CD8-positive, alpha-beta memory T cell (primary cell): ENCODE results near the gene SIM2. TPM values are rescaled to one million over a fixed set of nuclear protein-coding genes. Genes with fewer than 3 reads are reported as not detected.

ENCODE experiments used
- CTCF ChIA-PET: fragments of 350-600 bp; sonication (Branson Sonifier 250); formaldehyde crosslinking; loops from one replicate; lab custom pipeline; 2021; ENCODE audit warnings: antibody characterized with exemption; lab: Charles Lee
- POLR2A ChIA-PET: fragments of 350-600 bp; sonication (Branson Sonifier 250); formaldehyde crosslinking; loops from one replicate; lab custom pipeline; 2021; ENCODE audit warnings: antibody characterized with exemption; lab: Charles Lee
- DNase-seq, 5 donors: peaks; one replicate each; pipeline versions ENCODE4 v3.0.0 to v3.0.0-alpha.2; 2020 to 2022; ENCODE audit warnings: mixed read lengths in 1 of 5
- H3K27ac ChIP-seq: one replicate; pipeline ENCODE4 v1.7.0; 2013; ENCODE audit warnings: low read depth, mild to moderate bottlenecking, low read length, moderate library complexity
- H3K27me3 ChIP-seq: 2 replicates; pipeline ENCODE4 v1.7.0; 2013; ENCODE audit warnings: low read length, mild to moderate bottlenecking; ENCODE audit not compliant: insufficient read depth, poor library complexity, severe bottlenecking
- H3K36me3 ChIP-seq: 2 replicates; pipeline ENCODE4 v1.7.0; 2013; ENCODE audit warnings: mild to moderate bottlenecking, low read length, moderate library complexity; ENCODE audit not compliant: insufficient read depth
- H3K4me1 ChIP-seq: 2 replicates; pipeline ENCODE4 v1.7.0; 2013; ENCODE audit warnings: mild to moderate bottlenecking, low read length, moderate library complexity; ENCODE audit not compliant: insufficient read depth
- H3K4me3 ChIP-seq: 2 replicates; pipeline ENCODE4 v1.7.0; 2013; ENCODE audit warnings: mild to moderate bottlenecking, low read length
- H3K9me3 ChIP-seq: 2 replicates; pipeline ENCODE4 v1.7.0; 2013; ENCODE audit warnings: mild to moderate bottlenecking, low read length
- H3K27ac Mint-ChIP-seq, 8 donors: one replicate each; pipeline ENCODE4 v1.8.0; 2020 to 2021; ENCODE audit warnings: mixed read lengths in 8 of 8, mild to moderate bottlenecking in 6 of 8, inconsistent platforms in 3 of 8, moderate library complexity in 3 of 8
- H3K27me3 Mint-ChIP-seq, 2 donors: one replicate each; pipeline ENCODE4 v1.8.0; 2020 to 2021; ENCODE audit warnings: mixed read lengths in 2 of 2, mild to moderate bottlenecking in 1 of 2, moderate library complexity in 1 of 2
- H3K36me3 Mint-ChIP-seq, 3 donors: one replicate each; pipeline ENCODE4 v1.8.0; 2020 to 2021; ENCODE audit warnings: mixed read lengths in 3 of 3, inconsistent platforms in 1 of 3, mild to moderate bottlenecking in 1 of 3
- H3K4me1 Mint-ChIP-seq, 3 donors: one replicate each; pipeline ENCODE4 v1.8.0; 2020 to 2021; ENCODE audit warnings: mixed read lengths in 3 of 3, inconsistent platforms in 1 of 3, mild to moderate bottlenecking in 1 of 3
- H3K4me3 Mint-ChIP-seq, 7 donors: one replicate each; pipeline ENCODE4 v1.8.0; 2020 to 2021; ENCODE audit warnings: mixed read lengths in 7 of 7, mild to moderate bottlenecking in 6 of 7, moderate library complexity in 4 of 7, inconsistent platforms in 2 of 7
- H3K9me3 Mint-ChIP-seq, 5 donors: one replicate each; pipeline ENCODE4 v1.8.0; 2020 to 2022; ENCODE audit warnings: mixed read lengths in 5 of 5, mild to moderate bottlenecking in 3 of 5, moderate library complexity in 2 of 5, inconsistent platforms in 1 of 5
- polyA plus RNA-seq: library from polyadenylated mRNA; unstranded; fragments of 300-500 nt; fragmentation: Illumina TruSeq; gene quantifications from one replicate; pipeline ENCODE4 v1.2.3, GENCODE V29; 2021
- total RNA-seq, 2 experiments: library from RNA; stranded (reverse); gene quantifications; one replicate each; pipeline ENCODE4 v1.2.3, GENCODE V29; 2021

Gene SIM2
- total and polyA plus RNA-seq, 3 experiments from 2014 or later, result 0.07 TPM; not detected in 2

DNA sequence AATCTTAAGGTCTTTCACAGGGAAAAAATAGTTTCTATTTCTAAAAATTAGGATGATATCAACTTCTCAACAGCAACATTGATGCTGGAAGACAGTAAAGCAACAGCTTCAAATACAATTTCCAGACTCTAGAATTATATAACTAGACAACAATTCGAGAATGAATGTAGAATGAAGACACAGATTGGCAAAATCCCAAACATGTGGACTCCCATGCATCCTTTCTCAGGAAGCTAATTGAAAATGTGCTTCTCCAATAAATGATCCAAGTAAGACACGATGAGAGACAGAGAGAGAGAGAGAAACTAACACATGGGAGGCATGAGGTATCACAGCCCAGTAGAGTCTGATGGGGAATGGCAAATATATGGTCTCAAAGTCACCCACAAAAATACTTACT is 21.5 kb upstream of the SIM2 start:
- Mint-ChIP-seq H3K27me3 (peaks cover 30 to 54% of the 10 kb centered on the region in 2 donors), H3K9me3 (peaks cover 13 to 33% (median 21%) of the 10 kb centered on the region in 5 donors), H3K4me1 (no peaks in the 10 kb centered on the region), H3K36me3 (no peaks in the 10 kb centered on the region), H3K27ac (no peak overlapping the region), H3K4me3 (no peak overlapping the region)
- Histone ChIP-seq H3K4me3 (no peak overlapping the region), H3K36me3 (no peaks in the 10 kb centered on the region), H3K4me1 (no peaks in the 10 kb centered on the region), H3K27ac (no peak overlapping the region), H3K27me3 (no peaks in the 10 kb centered on the region), H3K9me3 (no peaks in the 10 kb centered on the region)
- POLR2A ChIA-PET, result no interaction called here
- CTCF ChIA-PET, result no interaction called here
- DNase-seq, result no peak

DNA sequence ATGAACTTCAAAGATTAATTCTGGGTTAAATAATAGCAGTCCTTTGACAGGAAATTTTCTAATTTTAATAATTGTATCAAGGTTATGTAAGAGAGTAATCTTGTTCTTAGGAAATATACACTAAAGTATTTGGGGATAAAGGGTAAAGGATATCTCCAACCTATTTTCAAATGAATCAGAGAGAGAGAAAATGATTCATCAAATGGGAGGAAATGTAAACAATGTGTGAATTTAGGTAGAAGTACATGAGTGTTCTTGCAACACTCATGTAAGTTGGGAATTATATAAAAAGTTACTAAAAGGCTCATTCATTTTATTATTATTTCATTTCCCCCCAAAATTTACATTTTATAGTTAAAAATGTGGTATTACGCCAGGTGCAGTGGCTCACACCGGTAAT is 20.4 kb upstream of the SIM2 start:
- ChIA-PET POLR2A (no interaction called here), CTCF (no interaction called here)
- no peak for DNase-seq
- no peaks in the 10 kb centered on the region for H3K4me1 ChIP-seq
- Mint-ChIP-seq H3K27me3 (peaks cover 30 to 60% of the 10 kb centered on the region in 2 donors), H3K36me3 (no peaks in the 10 kb centered on the region), H3K9me3 (peaks cover 13 to 33% (median 21%) of the 10 kb centered on the region in 5 donors), H3K4me1 (no peaks in the 10 kb centered on the region), H3K27ac (no peak overlapping the region), H3K4me3 (no peak overlapping the region)
- no peak overlapping the region for H3K4me3 ChIP-seq
- peaks cover 4% of the 10 kb centered on the region for H3K27me3 ChIP-seq
- no peak overlapping the region for H3K27ac ChIP-seq
- H3K9me3 ChIP-seq, result no peaks in the 10 kb centered on the region
- no peaks in the 10 kb centered on the region for H3K36me3 ChIP-seq

DNA sequence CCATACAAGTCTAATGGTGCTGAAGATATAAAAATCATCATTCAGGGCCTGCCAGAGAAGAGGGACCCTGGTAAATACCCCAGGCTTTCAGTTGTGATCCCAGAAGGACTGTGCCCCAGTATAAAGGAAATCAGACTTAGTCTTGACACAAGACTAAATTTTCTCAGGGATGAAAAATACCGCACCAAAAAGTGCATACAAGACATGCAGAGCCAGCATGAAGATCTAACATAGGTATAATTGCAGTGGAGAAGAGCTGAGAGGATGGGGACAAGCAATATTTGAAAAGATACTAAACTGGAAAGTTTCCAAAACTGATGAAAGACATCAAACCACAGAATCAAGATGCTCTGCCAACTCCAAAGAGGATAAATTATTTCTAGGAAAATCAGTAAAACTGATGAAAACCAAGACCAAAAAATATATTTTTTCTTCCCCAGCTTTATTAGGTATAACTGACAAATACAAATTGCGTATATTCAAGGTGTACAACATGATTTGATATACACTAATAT is 17.7 kb upstream of the SIM2 start:
- Mint-ChIP-seq H3K9me3 (peaks cover 19 to 33% (median 24%) of the 10 kb centered on the region in 5 donors), H3K36me3 (no peaks in the 10 kb centered on the region), H3K4me1 (no peaks in the 10 kb centered on the region), H3K4me3 (no peak overlapping the region), H3K27me3 (peaks cover 32 to 76% of the 10 kb centered on the region in 2 donors), H3K27ac (no peak overlapping the region)
- CTCF ChIA-PET, result no interaction called here
- Histone ChIP-seq H3K27ac (no peak overlapping the region), H3K4me3 (no peak overlapping the region), H3K27me3 (peaks cover 11% of the 10 kb centered on the region), H3K36me3 (no peaks in the 10 kb centered on the region), H3K9me3 (no peaks in the 10 kb centered on the region), H3K4me1 (no peaks in the 10 kb centered on the region)
- DNase-seq, result no peak
- POLR2A ChIA-PET, result no interaction called here

GRCh38 chr21:36684957-36685714 is 13.8 kb upstream of the SIM2 start:
- H3K27me3 Mint-ChIP-seq, result peaks cover 37 to 74% of the 10 kb centered on the region in 2 donors
- CTCF ChIA-PET, result no interaction called here
- H3K9me3 Mint-ChIP-seq, result peaks cover 13 to 21% (median 19%) of the 10 kb centered on the region in 5 donors
- Histone ChIP-seq H3K36me3 (no peaks in the 10 kb centered on the region), H3K4me1 (no peaks in the 10 kb centered on the region), H3K4me3 (no peak overlapping the region), H3K9me3 (no peaks in the 10 kb centered on the region), H3K27ac (no peak overlapping the region), H3K27me3 (peaks cover 15% of the 10 kb centered on the region)
- H3K27ac Mint-ChIP-seq, result no peak overlapping the region
- no peak for DNase-seq
- no peaks in the 10 kb centered on the region for H3K4me1 Mint-ChIP-seq
- no peaks in the 10 kb centered on the region for H3K36me3 Mint-ChIP-seq
- POLR2A ChIA-PET, result no interaction called here
- peak overlapping the region in 1 of 7 donors; percentile 10 for H3K4me3 Mint-ChIP-seq

DNA sequence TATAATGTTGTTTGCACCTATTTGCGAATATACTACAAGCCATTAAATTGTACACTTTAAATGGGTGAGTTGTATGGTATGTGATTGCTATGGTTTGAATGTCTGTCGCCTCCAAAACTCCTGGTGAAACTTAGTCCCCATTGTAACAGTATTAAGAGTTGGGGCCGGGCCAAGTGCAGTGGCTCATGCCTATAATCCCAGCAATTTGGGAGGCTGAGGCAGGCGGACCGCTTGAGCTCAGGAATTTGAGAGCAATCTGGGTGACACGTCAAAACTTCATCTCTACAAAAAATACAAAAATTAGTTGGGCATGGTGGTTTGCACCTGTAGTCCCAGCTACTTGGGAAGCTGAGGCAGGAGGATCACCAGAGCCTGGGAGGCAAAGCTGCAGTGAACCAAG is 12.0 kb upstream of the SIM2 start:
- no peaks in the 10 kb centered on the region for H3K36me3 Mint-ChIP-seq
- H3K27me3 Mint-ChIP-seq, result peaks cover 37 to 76% of the 10 kb centered on the region in 2 donors
- Histone ChIP-seq H3K4me1 (no peaks in the 10 kb centered on the region), H3K27ac (no peak overlapping the region), H3K27me3 (peaks cover 23% of the 10 kb centered on the region), H3K9me3 (no peaks in the 10 kb centered on the region), H3K36me3 (no peaks in the 10 kb centered on the region), H3K4me3 (no peak overlapping the region)
- POLR2A ChIA-PET, result interaction anchor here (0.6 kb wide), 1 partner anchor 36 kb away, joined by 3 read pairs; no protein-coding TSS in a partner anchor
- H3K4me3 Mint-ChIP-seq, result no peak overlapping the region
- CTCF ChIA-PET, result no interaction called here
- peaks cover under 1 to 9% (median 5%) of the 10 kb centered on the region in 5 donors for H3K9me3 Mint-ChIP-seq
- H3K4me1 Mint-ChIP-seq, result peaks cover 0 to 5% (median 3%) of the 10 kb centered on the region in 3 donors
- DNase-seq, result no peak
- H3K27ac Mint-ChIP-seq, result no peak overlapping the region

GRCh38 chr21:36688324-36688723 is 10.6 kb upstream of the SIM2 start:
- Histone ChIP-seq H3K4me1 (no peaks in the 10 kb centered on the region), H3K9me3 (no peaks in the 10 kb centered on the region), H3K4me3 (no peak overlapping the region), H3K27me3 (peaks cover 29% of the 10 kb centered on the region), H3K27ac (no peak overlapping the region), H3K36me3 (no peaks in the 10 kb centered on the region)
- Mint-ChIP-seq H3K4me3 (no peak overlapping the region), H3K4me1 (peaks cover 0 to 13% (median 8%) of the 10 kb centered on the region in 3 donors), H3K36me3 (no peaks in the 10 kb centered on the region), H3K27ac (no peak overlapping the region), H3K9me3 (peaks cover 0 to 8% (median 4%) of the 10 kb centered on the region in 5 donors), H3K27me3 (peaks cover 42 to 78% of the 10 kb centered on the region in 2 donors)
- no peak for DNase-seq
- CTCF ChIA-PET, result no interaction called here
- POLR2A ChIA-PET, result no interaction called here

- ChIA-PET CTCF (no interaction called here), POLR2A (no interaction called here)
- DNase-seq, result no peak
- H3K9me3 Mint-ChIP-seq, result peaks cover 0 to 6% (median 4%) of the 10 kb centered on the region in 5 donors
- Histone ChIP-seq H3K36me3 (no peaks in the 10 kb centered on the region), H3K27me3 (peaks cover 33% of the 10 kb centered on the region), H3K4me1 (no peaks in the 10 kb centered on the region), H3K27ac (no peak overlapping the region), H3K9me3 (no peaks in the 10 kb centered on the region), H3K4me3 (no peak overlapping the region)
- peaks cover 47 to 81% of the 10 kb centered on the region in 2 donors for H3K27me3 Mint-ChIP-seq
- no peak overlapping the region for H3K27ac Mint-ChIP-seq
- peaks cover 0 to 19% (median 15%) of the 10 kb centered on the region in 3 donors for H3K4me1 Mint-ChIP-seq
- H3K4me3 Mint-ChIP-seq, result no peak overlapping the region
- H3K36me3 Mint-ChIP-seq, result no peaks in the 10 kb centered on the region
Measured at GRCh38 chr21:36689324-36689723, 9.6 kb upstream of the SIM2 start.
